AG08395 (cell line): Measurements from ENCODE around the gene LAYN.

Source experiments
- DNase-seq: peaks from one replicate; pipeline ENCODE4 v3.0.0; 2012; ENCODE audit warnings: mixed read lengths, low spot score

Gene LAYN

GRCh38 chr11:111596319-111596718 lies 55.8 kb downstream of the LAYN start:
- no peak for DNase-seq

GRCh38 chr11:111598148-111598547 lies 57.6 kb downstream of the LAYN start:
- DNase-seq, result no peak

DNA sequence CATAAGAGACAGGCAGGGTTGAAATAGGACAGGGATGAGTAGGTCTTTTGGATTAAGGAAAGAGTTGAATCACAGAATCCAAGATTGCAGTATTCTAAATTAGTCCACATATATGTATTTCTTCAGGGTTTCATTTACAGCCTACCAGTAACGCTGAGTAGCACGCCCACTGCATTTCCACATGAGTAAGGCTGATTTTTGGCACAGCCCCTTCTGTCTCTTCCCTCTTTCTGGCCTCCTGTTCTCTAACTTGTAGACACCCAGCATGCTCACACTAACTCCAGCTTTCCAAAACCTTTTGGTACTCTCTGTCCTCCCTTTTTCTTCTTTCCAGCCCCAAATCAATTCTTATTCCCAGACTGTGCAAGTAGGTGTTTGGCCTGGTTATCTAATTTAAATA lies 58.0 kb downstream of the LAYN start:
- peak; percentile 48 for DNase-seq

DNA sequence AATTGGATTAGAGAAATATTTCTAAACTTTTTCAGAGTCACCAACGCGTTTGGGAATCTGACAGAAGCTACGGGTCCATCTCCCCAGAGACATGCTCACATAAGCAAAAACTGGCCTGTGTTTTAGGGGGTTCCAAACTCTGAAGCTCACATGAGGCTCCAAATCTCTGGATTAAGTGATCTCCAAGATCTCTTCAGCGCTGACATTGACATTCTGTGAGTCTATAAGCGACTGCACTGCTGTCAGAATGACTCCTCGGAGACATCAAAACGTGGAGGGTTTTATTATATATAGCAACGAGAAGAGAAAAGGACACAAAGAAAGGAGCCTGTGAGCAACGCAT lies 61.1 kb downstream of the LAYN start:
- no peak for DNase-seq

DNA sequence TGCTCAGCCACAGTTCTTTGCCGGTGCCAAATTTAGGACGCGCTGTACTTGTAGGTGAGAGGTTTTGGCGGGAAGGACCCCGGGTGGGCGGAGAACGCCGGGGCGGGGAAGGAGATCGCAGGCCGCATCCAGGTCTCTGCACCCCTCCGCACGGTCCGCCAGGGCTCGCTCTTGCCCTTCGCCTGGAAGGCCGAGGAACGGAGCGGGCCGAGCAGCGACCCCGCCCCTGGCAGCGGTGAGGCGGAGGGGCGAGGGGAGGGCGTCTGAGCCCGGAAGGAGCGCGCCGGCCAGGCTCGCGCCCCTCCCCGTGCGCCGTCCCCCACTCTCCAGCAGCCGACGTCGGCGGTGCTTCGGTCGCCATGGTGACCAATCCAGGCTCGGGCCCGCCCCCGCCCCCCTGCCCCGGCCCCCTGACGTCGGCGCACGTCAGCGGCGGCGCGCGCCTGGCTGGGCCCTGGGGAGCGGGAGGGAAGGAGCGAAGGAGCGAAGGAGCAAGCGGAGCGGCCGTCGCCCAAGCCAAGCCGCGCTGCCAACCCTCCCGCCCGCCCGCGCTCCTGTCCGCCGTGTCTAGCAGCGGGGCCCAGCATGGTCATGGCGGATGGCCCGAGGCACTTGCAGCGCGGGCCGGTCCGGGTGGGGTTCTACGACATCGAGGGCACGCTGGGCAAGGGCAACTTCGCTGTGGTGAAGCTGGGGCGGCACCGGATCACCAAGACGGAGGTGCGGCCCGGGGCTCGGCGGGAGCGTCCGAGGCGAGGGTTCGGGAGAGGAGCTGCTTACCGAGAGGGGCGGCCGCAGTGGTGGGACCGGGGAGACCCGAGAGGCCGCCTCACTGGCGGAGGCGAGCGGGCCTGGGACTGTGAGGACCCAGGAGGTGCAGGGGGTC lies 61.7 kb downstream of the LAYN start, which contains the start of gene SIK2:
Gene SIK2 (plus strand): TSS at position 471 of the 886 bp plus-strand sequence. CDS start 115 bp downstream, at position 586.
- DNase-seq, result peak; percentile 94

- DNase-seq, result peak; percentile 48
Observed at GRCh38 chr11:111602865-111603610, 62.5 kb downstream of the LAYN start.

- no peak for DNase-seq
Observed at GRCh38 chr11:111603611-111604130, 63.2 kb downstream of the LAYN start.

GRCh38 chr11:111604392-111605009 lies 64.0 kb downstream of the LAYN start:
- DNase-seq, result peak; percentile 24

DNA sequence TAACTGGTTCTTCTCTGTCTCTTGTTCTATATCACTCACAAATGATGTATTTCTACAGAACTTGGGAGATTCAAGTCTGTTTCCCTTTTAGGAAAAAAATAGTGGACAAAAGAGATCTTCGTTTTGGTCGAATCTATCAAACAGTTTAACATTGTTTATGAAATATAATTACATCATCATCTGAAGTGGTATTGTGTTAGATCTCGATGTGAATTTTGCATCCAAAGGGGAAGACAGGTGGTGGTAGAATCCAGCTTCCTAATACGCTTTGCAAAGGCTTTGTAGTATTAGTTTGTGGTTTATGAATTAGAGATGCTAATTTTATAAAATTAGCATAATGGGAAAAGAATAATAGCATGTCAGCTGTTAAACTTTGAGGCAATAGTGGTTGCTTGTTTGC lies 65.2 kb downstream of the LAYN start:
- no peak for DNase-seq

GRCh38 chr11:111606986-111607385 lies 66.5 kb downstream of the LAYN start:
- no peak for DNase-seq

DNA sequence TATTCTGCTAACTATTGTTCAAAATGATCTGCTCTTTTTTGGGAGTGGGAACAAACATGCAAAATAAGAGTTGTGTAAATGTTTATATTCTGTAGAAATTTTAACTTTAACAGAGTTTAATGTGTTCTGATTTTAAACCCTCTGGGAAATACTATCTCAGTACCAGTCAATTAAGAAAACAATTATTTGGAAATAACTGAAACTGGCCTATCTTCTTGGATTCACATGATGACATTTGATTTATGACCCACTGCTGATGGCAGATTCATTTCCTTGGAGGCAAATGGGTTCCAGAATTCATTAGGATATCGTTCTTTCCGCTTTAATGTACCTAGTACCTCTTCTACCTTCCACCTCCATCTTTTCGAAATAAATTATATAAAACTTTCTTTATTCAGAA lies 67.2 kb downstream of the LAYN start:
- DNase-seq, result no peak
